Naive thymus-derived CD4-positive, alpha-beta T cell (primary cell): Measurements from ENCODE around the gene TIMP1. TPM values are rescaled to one million over a fixed set of nuclear protein-coding genes. Genes with fewer than 3 reads are reported as not detected.

ENCODE experiments used
- ATAC-seq: fragments of 150-1000 bp; cut with Tn5 transposase; 2 replicates; pipeline ENCODE4 v1.10.0; 2021; ENCODE audit warnings: mild to moderate bottlenecking, moderate library complexity
- CTCF ChIA-PET: fragments of 350-600 bp; sonication (Branson Sonifier 250); formaldehyde crosslinking; loops from one replicate; lab custom pipeline; 2021; ENCODE audit warnings: antibody characterized with exemption; lab: Charles Lee
- POLR2A ChIA-PET: fragments of 350-600 bp; sonication (Branson Sonifier 250); formaldehyde crosslinking; loops from one replicate; lab custom pipeline; 2021; ENCODE audit warnings: antibody characterized with exemption, inconsistent platforms; lab: Charles Lee
- DNase-seq, 9 donors: peaks; one replicate each; pipeline versions ENCODE4 v3.0.0 to v3.0.0-alpha.2; 2020 to 2022; ENCODE audit warnings: mixed read lengths in 1 of 9
- H3K27ac ChIP-seq: one replicate; pipeline ENCODE4 v1.7.0; 2013; ENCODE audit warnings: mild to moderate bottlenecking, low read depth, low read length, moderate library complexity
- H3K27me3 ChIP-seq, 2 donors: one replicate each; pipeline ENCODE4 v1.7.0; 2013; ENCODE audit warnings: low read length in 2 of 2, mild to moderate bottlenecking in 2 of 2, moderate library complexity in 2 of 2; ENCODE audit not compliant: control insufficient read depth in 2 of 2, insufficient read depth in 2 of 2
- H3K36me3 ChIP-seq, 3 experiments: 1 replicate in 2 of 3; 2 replicates in 1 of 3; pipeline ENCODE4 v1.7.0; 2013; ENCODE audit warnings: low read length in 3 of 3, mild to moderate bottlenecking in 3 of 3, moderate library complexity in 1 of 3; ENCODE audit not compliant: insufficient read depth in 3 of 3, control insufficient read depth in 2 of 3
- H3K4me1 ChIP-seq, 2 donors: one replicate each; pipeline ENCODE4 v1.7.0; 2013; ENCODE audit warnings: low read length in 2 of 2, mild to moderate bottlenecking in 2 of 2, moderate library complexity in 1 of 2; ENCODE audit not compliant: control insufficient read depth in 2 of 2, insufficient read depth in 2 of 2
- H3K4me3 ChIP-seq: 2 replicates; pipeline ENCODE4 v1.7.0; 2013; ENCODE audit warnings: mild to moderate bottlenecking, low read length
- H3K9me3 ChIP-seq, 3 experiments: 1 replicate in 2 of 3; 2 replicates in 1 of 3; pipeline ENCODE4 v1.7.0; 2013; ENCODE audit warnings: low read length in 3 of 3; ENCODE audit not compliant: control insufficient read depth in 2 of 3
- H3K27ac Mint-ChIP-seq, 9 donors: one replicate each; pipeline ENCODE4 v1.8.0; 2020 to 2022; ENCODE audit warnings: mixed read lengths in 9 of 9, mild to moderate bottlenecking in 8 of 9, moderate library complexity in 5 of 9, inconsistent platforms in 2 of 9
- H3K27me3 Mint-ChIP-seq, 5 donors: one replicate each; pipeline ENCODE4 v1.8.0; 2021 to 2022; ENCODE audit warnings: mixed read lengths in 5 of 5, mild to moderate bottlenecking in 1 of 5
- H3K36me3 Mint-ChIP-seq, 5 donors: one replicate each; pipeline ENCODE4 v1.8.0; 2020 to 2022; ENCODE audit warnings: mixed read lengths in 5 of 5, mild to moderate bottlenecking in 3 of 5, inconsistent platforms in 1 of 5
- H3K4me1 Mint-ChIP-seq, 7 donors: one replicate each; pipeline ENCODE4 v1.8.0; 2020 to 2022; ENCODE audit warnings: mixed read lengths in 7 of 7, mild to moderate bottlenecking in 3 of 7, inconsistent platforms in 1 of 7
- H3K4me3 Mint-ChIP-seq, 10 donors: one replicate each; pipeline ENCODE4 v1.8.0; 2020 to 2022; ENCODE audit warnings: mild to moderate bottlenecking in 10 of 10, mixed read lengths in 10 of 10, moderate library complexity in 6 of 10, inconsistent platforms in 2 of 10
- H3K9me3 Mint-ChIP-seq, 11 donors: one replicate each; pipeline ENCODE4 v1.8.0; 2020 to 2022; ENCODE audit warnings: mixed read lengths in 11 of 11, mild to moderate bottlenecking in 4 of 11, inconsistent platforms in 1 of 11, moderate library complexity in 1 of 11
- intact Hi-C, 2 donors: fragments of 100-400 bp; cut with micrococcal nuclease; formaldehyde crosslinking; loops; one replicate each; pipeline ENCODE4 v1.15.1; 2023
- microRNA-seq: library from miRNA; unstranded; fragments of <30 nt; microRNA quantifications from one replicate; pipeline ENCODE4 v1.2.0, GENCODE V29; 2022; ENCODE audit warnings: borderline microRNAs expressed
- polyA plus RNA-seq, 2 donors: library from polyadenylated mRNA; unstranded; fragments of 300-500 nt; fragmentation: Illumina TruSeq; gene quantifications; one replicate each; pipeline ENCODE4 v1.2.3, GENCODE V29; 2021
- total RNA-seq, 6 experiments: library from RNA in 5 of 6; stranded (reverse) in 5 of 6; gene quantifications; 1 replicate in 5 of 6; 2 replicates in 1 of 6; pipeline ENCODE4 v1.2.3 and lab custom pipeline; 2021 to 2026

Gene TIMP1
- total and polyA plus RNA-seq, 7 experiments from 2014 or later = 47.0 to 117 (median 85.2) TPM

DNA sequence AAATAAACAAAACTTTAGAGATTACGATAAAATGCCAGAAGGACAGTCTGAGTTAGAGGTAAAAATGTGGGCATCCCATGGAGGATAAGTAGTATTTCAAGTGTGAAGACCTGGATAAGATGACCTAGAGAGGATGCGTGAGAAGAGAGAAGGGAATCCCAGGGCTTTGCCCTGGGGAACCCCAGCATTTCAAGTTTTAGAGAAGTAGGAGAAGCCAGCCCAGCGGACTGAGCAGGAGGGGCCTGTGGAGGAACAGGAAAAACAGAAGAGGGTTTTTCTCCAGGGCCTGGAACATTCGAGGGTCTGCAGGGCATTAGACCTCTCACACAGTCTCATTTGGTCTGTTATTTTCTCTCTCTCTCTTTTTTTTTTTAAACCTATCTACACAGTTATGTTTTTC, 50.4 kb downstream of the TIMP1 start:
- Mint-ChIP-seq H3K4me1 (peaks cover 0 to 36% (median 29%) of the 10 kb centered on the region in 7 donors), H3K27ac (peak overlapping the region in 3 of 9 donors; percentile 74 to 78 (median 75)), H3K27me3 (no peaks in the 10 kb centered on the region), H3K4me3 (peak overlapping the region in 4 of 10 donors; percentile 2 to 36 (median 12)), H3K36me3 (peaks cover 0 to 11% (median 0%) of the 10 kb centered on the region in 5 donors), H3K9me3 (peaks cover 0 to 2% (median 0%) of the 10 kb centered on the region in 11 donors)
- Histone ChIP-seq H3K4me1 (peaks cover 3 to 12% of the 10 kb centered on the region in 2 donors), H3K36me3 (peaks cover 0 to 16% (median 0%) of the 10 kb centered on the region in 3 experiments), H3K27ac (no peak overlapping the region), H3K9me3 (no peaks in the 10 kb centered on the region), H3K4me3 (no peak overlapping the region), H3K27me3 (no peaks in the 10 kb centered on the region)
- ATAC-seq (no peak), DNase-seq (no peak)
- POLR2A ChIA-PET = interaction anchor here (0.8 kb wide), 1 partner anchor 404 kb away, joined by 3 read pairs; no protein-coding TSS in a partner anchor
- CTCF ChIA-PET = no interaction called here
- intact Hi-C loops = loop anchor here in 1 of 2 donors (5.0 kb wide), 1 partner anchor 415 kb away; the partner anchor contains the start of gene CDK16

DNA sequence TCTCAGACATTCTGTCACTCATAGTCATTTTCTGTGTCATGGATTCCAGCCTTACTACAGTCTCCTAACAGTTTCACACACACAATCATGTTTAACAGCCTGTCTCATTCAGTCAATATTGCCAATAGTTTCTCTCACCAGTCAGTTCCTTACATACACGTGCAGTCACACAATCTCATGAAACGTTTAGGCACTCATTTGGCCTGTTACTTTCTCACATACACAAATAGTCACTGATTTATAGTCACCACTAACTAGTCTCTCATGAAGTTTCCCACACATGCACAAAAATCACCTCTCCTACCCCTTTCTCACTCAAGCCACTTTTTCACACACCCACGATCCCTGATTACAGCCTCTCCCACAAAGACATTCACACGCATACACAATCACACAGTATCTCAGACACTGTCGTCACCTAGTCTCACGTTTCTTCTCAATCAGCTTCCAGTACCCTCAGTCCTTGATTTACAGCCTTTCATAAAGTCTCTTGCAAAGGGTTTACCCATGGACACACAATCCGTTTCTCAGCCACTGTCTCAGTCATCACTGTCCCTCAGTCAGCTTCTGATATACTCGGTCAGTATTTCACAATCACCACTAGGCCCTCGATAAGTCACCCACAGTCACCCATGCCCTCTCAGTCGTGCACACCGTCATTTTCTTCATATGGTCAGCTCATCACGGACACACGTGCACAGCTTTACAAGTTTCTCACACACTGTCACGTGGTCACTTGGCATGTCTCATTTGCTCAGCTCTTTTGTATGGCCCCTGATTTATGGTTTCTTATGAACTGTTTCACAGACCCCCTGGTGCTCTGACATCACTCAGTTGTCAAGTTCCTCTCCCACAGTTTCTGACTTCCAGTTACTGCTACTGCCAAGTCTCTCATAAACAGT, 51.7 kb downstream of the TIMP1 start:
- no peaks in the 10 kb centered on the region for H3K27me3 ChIP-seq
- Mint-ChIP-seq H3K36me3 (peaks cover 0 to 15% (median 0%) of the 10 kb centered on the region in 5 donors), H3K27me3 (no peaks in the 10 kb centered on the region), H3K4me1 (peaks cover 6 to 38% (median 30%) of the 10 kb centered on the region in 7 donors), H3K9me3 (peaks cover 0 to 3% (median 0%) of the 10 kb centered on the region in 11 donors), H3K27ac (no peak overlapping the region), H3K4me3 (no peak overlapping the region)
- ChIA-PET POLR2A (interaction anchor here (0.7 to 1.1 kb wide), 2 partner anchors 10 to 52 kb away, joined by 3 read pairs; partner anchors contain the start of gene TIMP1), CTCF (interaction anchor here (0.6 kb wide), 1 partner anchor 29 kb away, joined by 3 read pairs; no protein-coding TSS in a partner anchor)
- H3K4me3 ChIP-seq = no peak overlapping the region
- intact Hi-C loops = loop anchor here in 1 of 2 donors (5.0 kb wide), 1 partner anchor 417 kb away; the partner anchor contains the start of gene CDK16
- DNase-seq = no peak
- peaks cover 0 to 20% (median 0%) of the 10 kb centered on the region in 3 experiments for H3K36me3 ChIP-seq
- no peak overlapping the region for H3K27ac ChIP-seq
- peak; percentile 24 for ATAC-seq
- H3K9me3 ChIP-seq = no peaks in the 10 kb centered on the region
- peaks cover 3 to 12% of the 10 kb centered on the region in 2 donors for H3K4me1 ChIP-seq

- Mint-ChIP-seq H3K4me1 (peaks cover 12 to 33% (median 28%) of the 10 kb centered on the region in 7 donors), H3K27me3 (no peaks in the 10 kb centered on the region), H3K4me3 (no peak overlapping the region), H3K36me3 (peaks cover 6 to 25% (median 8%) of the 10 kb centered on the region in 5 donors), H3K9me3 (peaks cover 0 to 2% (median 0%) of the 10 kb centered on the region in 11 donors), H3K27ac (no peak overlapping the region)
- CTCF ChIA-PET = interaction anchor here (0.6 kb wide), 1 partner anchor 28 kb away, joined by 3 read pairs; no protein-coding TSS in a partner anchor
- Histone ChIP-seq H3K4me1 (peaks cover 3 to 12% of the 10 kb centered on the region in 2 donors), H3K9me3 (no peaks in the 10 kb centered on the region), H3K27ac (no peak overlapping the region), H3K36me3 (peaks cover 0 to 31% (median under 1%) of the 10 kb centered on the region in 3 experiments), H3K4me3 (no peak overlapping the region), H3K27me3 (no peaks in the 10 kb centered on the region)
- intact Hi-C loops = loop anchor here in 1 of 2 donors (5.0 kb wide), 1 partner anchor 418 kb away; the partner anchor contains the start of gene CDK16
- POLR2A ChIA-PET = no interaction called here
- ATAC-seq (peak; percentile 48), DNase-seq (no peak)
Measured at GRCh38 chrX:47634871-47635575, 52.8 kb downstream of the TIMP1 start.

Small RNA genes within 50 kb of the gene (microRNA-seq; reads per million reads assigned to microRNA genes)
- gene MIR4769 = not detected

Other genes with a start within 250 kb of the TIMP1 start
- gene ZNF157, start 211.9 kb upstream of the TIMP1 start, total RNA-seq = 1 to 10 TPM in 3 of 5 experiments, under 1 TPM in 2; 0.27 to 2.4 (median 1.6) TPM
- under 1 TPM; 0.21 to 0.92 TPM for gene ZNF157, start 211.9 kb upstream of the TIMP1 start, polyA plus RNA-seq
- 10 to 100 TPM in 4 of 5 experiments, 1 to 10 TPM in 1; 7.5 to 17.8 (median 14.7) TPM for gene ZNF41, start 99.2 kb upstream of the TIMP1 start, total RNA-seq
- gene ZNF41, start 99.2 kb upstream of the TIMP1 start, polyA plus RNA-seq = 10 to 100 TPM in 1 of 2 donors, 1 to 10 TPM in 1; 4.8 to 10.6 TPM
- gene ARAF, start 21.2 kb upstream of the TIMP1 start, total RNA-seq = 100 to 1,000 TPM in 4 of 5 experiments, 10 to 100 TPM in 1; 87.3 to 130 (median 118) TPM
- gene ARAF, start 21.2 kb upstream of the TIMP1 start, polyA plus RNA-seq = 100 to 1,000 TPM in 1 of 2 donors, 10 to 100 TPM in 1; 74.7 to 102 TPM
- gene SYN1, start 37.4 kb downstream of the TIMP1 start, total RNA-seq = 1 to 10 TPM in 2 of 5 experiments, under 1 TPM in 3; 0.24 to 1.5 (median 0.97) TPM
- under 1 TPM; 0.58 to 0.74 TPM for gene SYN1, start 37.4 kb downstream of the TIMP1 start, polyA plus RNA-seq
- gene CFP, start 47.5 kb downstream of the TIMP1 start, total RNA-seq = 100 to 1,000 TPM in 1 of 5 experiments, 10 to 100 TPM in 4; 32.8 to 164 (median 43.9) TPM
- gene CFP, start 47.5 kb downstream of the TIMP1 start, polyA plus RNA-seq = 10 to 100 TPM; 19.4 to 20.1 TPM
- gene ELK1, start 68.1 kb downstream of the TIMP1 start, total RNA-seq = 10 to 100 TPM; 29.3 to 62.4 (median 38.1) TPM
- 10 to 100 TPM; 24.0 to 24.1 TPM for gene ELK1, start 68.1 kb downstream of the TIMP1 start, polyA plus RNA-seq
- 100 to 1,000 TPM; 160 to 235 (median 201) TPM for gene UXT, start 76.7 kb downstream of the TIMP1 start, total RNA-seq
- 100 to 1,000 TPM; 310 to 408 TPM for gene UXT, start 76.7 kb downstream of the TIMP1 start, polyA plus RNA-seq